HL-60/S4 treated with phorbol 12-myristate 13-acetate at 8.2 ng/mL for 4 days and 3 days (cell line): ENCODE data around the gene ADAMTS9.
"Not testable (repeated sequence)": the region's sequence is repeated elsewhere in the genome, so short reads cannot be mapped to it uniquely, and the experiment has no call there.

Experiments
- in situ Hi-C: fragments of 300-500 bp; cut with MboI; formaldehyde crosslinking; loops from 2 replicates; pipeline ENCODE4 v1.15.0; 2022; ENCODE audit warnings: low sequenced_read_pairs

Gene ADAMTS9

DNA sequence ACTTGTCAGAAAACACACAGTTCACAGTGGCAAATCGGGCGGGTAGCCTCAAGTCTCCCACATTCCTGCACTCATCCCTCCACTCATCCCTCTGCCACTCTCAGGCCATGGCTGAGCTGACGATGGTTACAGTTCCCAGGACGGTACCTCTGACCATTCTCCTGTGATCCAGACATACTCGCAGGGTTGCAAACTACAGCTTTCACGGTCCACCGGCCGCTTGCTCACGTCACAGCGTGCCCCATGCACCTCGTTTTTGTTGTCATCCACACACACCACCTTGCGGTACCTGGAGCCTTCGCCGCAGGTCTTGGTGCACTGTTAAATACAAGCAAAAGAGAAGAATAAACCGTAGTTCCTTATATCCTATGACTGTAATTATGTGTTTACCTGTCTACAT, 137.1 kb downstream of the ADAMTS9 start:
- in situ Hi-C loops = no loop called here

DNA sequence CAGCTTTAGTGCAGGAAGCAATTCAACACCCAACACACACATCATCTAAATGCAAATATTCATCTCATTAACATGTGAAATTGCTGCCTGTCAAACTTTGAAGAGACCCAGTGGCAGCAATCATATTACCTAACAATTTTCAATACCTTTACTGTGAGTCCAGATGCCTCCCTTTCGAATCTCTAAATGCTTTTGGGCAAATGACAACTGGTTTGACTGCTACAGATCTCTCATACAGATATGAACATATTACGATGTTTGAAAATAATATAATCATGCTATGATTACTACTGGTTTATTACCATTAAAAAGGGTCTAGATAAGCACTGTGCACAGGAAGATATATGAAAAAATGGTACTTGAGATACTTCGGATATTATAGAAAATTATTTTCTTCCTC, 137.9 kb downstream of the ADAMTS9 start:
- in situ Hi-C loops = no loop called here

GRCh38 chr3:64548200-64548889, 139.5 kb downstream of the ADAMTS9 start:
- in situ Hi-C loops = no loop called here

DNA sequence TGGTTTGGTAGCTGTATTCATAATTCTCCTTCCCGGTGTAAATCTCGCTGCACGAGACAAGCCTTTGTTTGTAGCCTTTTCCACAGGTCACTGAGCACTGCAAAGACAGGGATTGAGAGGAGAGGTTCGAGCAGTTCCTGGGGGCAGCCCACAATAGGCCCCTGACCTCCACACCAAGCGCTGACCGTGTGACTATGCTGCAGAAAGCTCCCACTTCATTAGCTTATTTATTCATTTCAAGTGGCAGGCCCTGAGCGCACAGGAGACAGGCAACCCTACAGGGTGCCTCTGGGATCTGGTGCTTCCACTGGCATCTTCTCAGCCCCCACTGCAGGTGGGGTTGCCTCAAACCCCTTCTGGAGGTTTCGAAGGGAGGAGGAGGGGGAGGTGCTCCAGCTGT, 140.9 kb downstream of the ADAMTS9 start:
- in situ Hi-C loops = no loop called here

GRCh38 chr3:64545239-64545638, 142.6 kb downstream of the ADAMTS9 start:
- in situ Hi-C loops = not testable (repeated sequence)

GRCh38 chr3:64541803-64542202, 146.0 kb downstream of the ADAMTS9 start:
- in situ Hi-C loops = no loop called here

DNA sequence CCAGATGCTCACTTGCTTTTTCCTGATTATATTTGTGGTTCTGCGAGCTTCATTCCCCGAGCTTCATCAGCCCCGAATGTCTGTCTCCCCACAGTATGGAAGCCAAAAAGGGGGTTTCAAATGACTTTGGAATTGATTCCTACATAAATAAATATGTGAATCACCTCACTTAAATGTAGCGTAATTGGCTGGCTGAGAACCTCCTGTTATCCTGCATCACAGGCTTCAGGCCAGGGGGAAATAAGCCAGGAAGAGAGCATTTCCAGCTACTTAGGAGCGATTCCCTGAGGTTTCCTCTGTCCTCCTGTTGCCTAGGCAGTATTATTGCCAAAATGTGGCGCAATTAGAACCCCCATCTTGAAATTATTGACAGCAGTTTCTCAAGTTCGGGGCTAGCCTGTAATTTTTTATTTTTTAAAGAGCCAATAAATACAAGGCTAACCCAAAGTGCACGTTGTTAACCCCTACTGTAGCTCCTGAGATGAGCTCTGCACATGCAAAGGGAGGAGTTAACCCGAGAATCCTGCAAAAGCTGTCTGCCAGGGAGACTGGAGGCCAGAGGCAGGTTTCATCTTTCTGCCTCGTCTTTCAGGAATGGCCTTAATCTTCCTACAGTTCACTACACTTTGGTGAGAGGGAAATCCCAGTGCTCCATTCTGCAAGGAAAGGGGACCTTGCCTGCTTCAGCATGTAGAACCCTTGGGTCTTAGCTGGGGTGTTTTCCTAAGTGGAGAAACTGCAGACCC, 148.2 kb downstream of the ADAMTS9 start:
- in situ Hi-C loops = no loop called here

- in situ Hi-C loops = no loop called here
Observed at GRCh38 chr3:64536166-64536565, 151.6 kb downstream of the ADAMTS9 start.

DNA sequence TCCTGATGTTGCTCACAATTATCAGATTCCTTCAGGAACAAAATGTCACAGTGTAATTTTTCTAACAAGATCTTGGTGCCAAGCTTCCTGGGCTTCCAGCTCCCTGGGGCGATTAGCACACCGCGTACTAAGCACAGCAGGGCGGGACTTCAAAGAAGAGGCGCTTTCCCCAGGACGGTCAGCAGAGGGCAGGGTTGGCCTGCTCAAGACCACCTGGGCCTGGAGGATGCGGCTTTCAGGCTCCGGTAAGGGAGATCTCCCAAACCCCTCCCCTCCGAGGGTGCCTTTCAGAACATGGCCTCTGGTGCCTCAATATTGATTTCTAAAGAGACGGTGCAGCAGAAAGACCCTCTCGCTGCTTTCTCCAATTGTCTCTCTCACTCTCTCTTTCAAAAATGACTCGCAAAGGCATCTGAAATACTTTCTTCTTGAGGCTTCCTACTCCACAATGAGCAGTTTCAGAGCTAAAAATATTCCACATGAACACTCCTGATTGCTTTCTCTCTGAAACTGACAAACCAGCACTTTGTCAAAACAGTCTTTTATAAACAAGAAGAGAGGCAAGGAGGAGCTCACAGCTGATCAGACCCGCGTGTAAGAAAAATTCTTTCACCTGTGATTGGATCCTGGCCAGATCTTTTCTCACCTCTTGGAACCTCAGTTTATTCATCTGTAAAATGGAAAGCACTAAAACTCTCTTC, 154.0 kb downstream of the ADAMTS9 start:
- in situ Hi-C loops = no loop called here

DNA sequence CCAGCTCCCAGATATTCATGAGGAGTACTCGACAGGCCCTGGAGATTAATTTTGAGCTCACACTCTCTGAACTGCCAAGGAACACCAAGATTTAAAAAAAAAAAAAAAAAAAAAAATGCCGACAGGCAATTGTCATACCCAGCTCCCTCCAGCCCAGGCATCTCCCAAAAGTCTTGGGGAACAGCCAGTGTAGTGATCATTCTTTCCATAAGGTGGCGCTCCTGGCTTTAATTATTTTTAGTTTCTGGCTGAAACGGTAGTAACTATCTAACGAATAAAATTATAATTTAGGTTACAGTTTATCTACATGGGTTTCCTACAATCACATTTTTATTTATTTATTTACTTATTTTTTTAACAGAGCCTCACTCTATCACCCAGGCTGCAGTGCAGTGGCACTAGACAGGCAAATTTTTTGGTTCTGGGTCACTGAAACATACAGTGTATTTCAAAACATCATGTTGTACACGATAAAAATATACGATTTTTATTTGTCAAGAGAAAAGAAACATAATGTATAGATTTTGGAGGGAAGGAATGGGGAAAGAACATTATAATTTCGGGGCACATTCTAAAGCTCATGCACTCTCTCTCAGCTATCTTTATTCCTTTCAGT, 157.3 kb downstream of the ADAMTS9 start:
- in situ Hi-C loops = no loop called here

- in situ Hi-C loops = no loop called here
Observed at GRCh38 chr3:64523324-64523723, 164.5 kb downstream of the ADAMTS9 start.

DNA sequence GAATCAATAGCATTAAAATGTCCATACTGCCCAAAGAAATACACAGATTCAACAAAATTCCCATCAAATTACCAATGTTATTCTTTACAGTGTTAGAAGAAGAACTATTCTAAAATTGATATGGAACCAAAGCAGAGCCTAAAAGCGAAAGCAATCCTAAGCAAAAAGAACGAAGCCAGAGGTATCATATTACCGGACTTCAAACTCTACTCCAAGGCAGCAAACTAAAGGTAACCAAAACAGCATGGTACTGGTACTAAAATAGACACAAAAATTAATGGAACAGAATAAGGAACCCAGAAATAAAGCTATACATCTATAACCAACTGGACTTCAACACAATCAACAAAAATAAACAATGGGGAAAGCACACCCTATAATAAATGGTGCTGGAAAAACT, 167.5 kb downstream of the ADAMTS9 start:
- in situ Hi-C loops = no loop called here

- in situ Hi-C loops = no loop called here
Observed at GRCh38 chr3:64518950-64519349, 168.8 kb downstream of the ADAMTS9 start.

DNA sequence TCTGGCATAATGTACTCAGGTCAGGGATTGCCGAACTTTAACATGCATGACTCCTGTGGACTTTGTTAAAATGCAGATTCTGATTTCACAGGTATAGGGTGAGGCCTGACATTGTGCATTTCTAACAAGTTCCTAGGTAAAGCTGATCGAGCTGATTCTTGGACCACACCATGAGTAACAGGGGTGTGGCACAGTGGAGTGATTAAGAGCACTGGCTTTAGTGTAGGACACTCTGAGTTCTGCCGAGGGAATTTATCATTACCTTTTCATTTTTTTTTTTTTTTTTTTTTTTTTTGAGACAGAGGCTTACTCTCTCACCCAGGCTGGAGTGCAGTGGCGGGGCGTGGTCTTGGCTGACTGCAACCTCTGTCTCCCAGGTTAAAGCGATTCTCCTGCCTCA, 169.3 kb downstream of the ADAMTS9 start:
- in situ Hi-C loops = no loop called here

- in situ Hi-C loops = no loop called here
Observed at GRCh38 chr3:64514889-64515288, 172.9 kb downstream of the ADAMTS9 start.

DNA sequence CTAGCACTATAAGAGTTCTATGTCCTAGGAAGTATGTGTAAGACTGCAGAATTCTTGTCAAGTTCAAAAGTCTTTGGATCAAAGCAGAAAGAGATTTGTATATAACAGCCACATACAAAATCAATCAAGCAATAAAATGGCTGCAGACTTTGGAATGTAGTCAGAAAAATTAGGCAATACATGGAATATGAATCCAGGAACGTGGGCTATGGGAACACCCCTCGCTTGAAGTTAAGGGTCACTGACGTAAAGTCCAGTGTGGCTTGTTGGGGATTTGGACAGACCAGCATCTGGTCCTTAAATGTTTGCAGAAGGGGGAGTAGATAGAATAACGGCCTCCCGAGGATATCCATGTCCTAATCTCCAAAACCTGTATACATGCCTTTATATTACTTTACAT, 178.6 kb downstream of the ADAMTS9 start:
- in situ Hi-C loops = no loop called here

DNA sequence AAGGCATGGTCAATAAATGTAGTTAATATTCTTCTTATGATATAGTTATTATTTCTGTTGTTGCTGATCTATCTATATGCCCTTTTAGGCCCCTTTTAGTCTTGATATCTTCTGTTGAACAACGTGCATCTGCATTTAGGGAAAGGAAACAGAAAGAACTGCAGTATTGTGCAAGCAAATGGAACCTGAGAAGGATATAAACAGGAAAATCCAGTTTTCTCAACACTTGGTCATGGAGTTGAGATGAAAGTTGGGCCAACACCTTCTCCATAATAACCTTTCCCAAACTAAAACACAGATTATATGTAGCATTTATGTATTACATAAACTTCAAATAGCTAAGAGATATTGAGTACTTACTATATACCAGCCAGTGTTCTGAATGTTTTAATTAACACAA, 179.7 kb downstream of the ADAMTS9 start:
- in situ Hi-C loops = no loop called here

DNA sequence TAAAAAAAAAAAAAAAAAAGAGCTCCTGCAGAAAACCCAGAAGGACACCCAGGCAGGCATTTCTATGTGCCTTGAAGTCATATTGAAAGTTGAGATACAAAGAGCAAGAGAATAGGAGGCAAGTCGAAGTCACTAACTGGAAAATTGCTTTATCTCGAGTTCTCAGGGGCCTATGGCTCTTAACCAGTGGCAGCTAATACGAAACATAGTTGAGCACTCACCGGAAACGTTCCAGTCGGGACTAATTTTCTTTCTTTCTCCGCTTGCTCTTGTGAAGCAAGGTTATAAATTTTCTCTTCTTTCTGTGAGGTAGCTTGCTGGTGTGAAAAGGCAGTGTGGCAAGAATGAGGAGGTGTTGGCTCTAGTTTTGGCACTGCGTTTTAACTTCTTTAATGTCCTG, 181.5 kb downstream of the ADAMTS9 start:
- in situ Hi-C loops = no loop called here

GRCh38 chr3:64505419-64505818, 182.4 kb downstream of the ADAMTS9 start:
- in situ Hi-C loops = no loop called here

- in situ Hi-C loops = no loop called here
Observed at GRCh38 chr3:64502284-64502683, 185.5 kb downstream of the ADAMTS9 start.

- in situ Hi-C loops = no loop called here
Observed at GRCh38 chr3:64501298-64501906, 186.4 kb downstream of the ADAMTS9 start.
